CD4-positive, alpha-beta memory T cell (primary cell): Measurements from ENCODE around the gene SPOCK3. TPM values are rescaled to one million over a fixed set of nuclear protein-coding genes. Genes with fewer than 3 reads are reported as not detected.

Experiments
- CTCF ChIA-PET: fragments of 350-600 bp; sonication (Branson Sonifier 250); formaldehyde crosslinking; loops from one replicate; lab custom pipeline; 2021; ENCODE audit warnings: inconsistent platforms; ENCODE audit not compliant: partially characterized antibody; lab: Charles Lee
- POLR2A ChIA-PET: fragments of 350-600 bp; sonication (Branson Sonifier 250); formaldehyde crosslinking; loops from one replicate; lab custom pipeline; 2021; ENCODE audit not compliant: partially characterized antibody; lab: Charles Lee
- DNase-seq, 5 donors: peaks; one replicate each; pipeline versions ENCODE4 v3.0.0 to v3.0.0-alpha.2; 2020 to 2022; ENCODE audit warnings: mixed read lengths in 1 of 5
- H3K27ac ChIP-seq: one replicate; pipeline ENCODE4 v1.7.0; 2013; ENCODE audit warnings: low read depth, low read length
- H3K27me3 ChIP-seq: 2 replicates; pipeline ENCODE4 v1.7.0; 2013; ENCODE audit warnings: mild to moderate bottlenecking, low read length, moderate library complexity; ENCODE audit not compliant: insufficient read depth
- H3K36me3 ChIP-seq: 2 replicates; pipeline ENCODE4 v1.7.0; 2013; ENCODE audit warnings: mild to moderate bottlenecking, low read length, moderate library complexity; ENCODE audit not compliant: insufficient read depth
- H3K4me1 ChIP-seq: 2 replicates; pipeline ENCODE4 v1.7.0; 2013; ENCODE audit warnings: mild to moderate bottlenecking, low read length, moderate library complexity; ENCODE audit not compliant: insufficient read depth
- H3K4me3 ChIP-seq, 2 donors: one replicate each; pipeline ENCODE4 v1.7.0; 2013; ENCODE audit warnings: low read length in 2 of 2, mild to moderate bottlenecking in 1 of 2
- H3K9me3 ChIP-seq, 2 donors: one replicate each; pipeline ENCODE4 v1.7.0; 2013; ENCODE audit warnings: low read length in 2 of 2, control low read depth in 1 of 2; ENCODE audit not compliant: control insufficient read depth in 1 of 2
- H3K27ac Mint-ChIP-seq, 7 donors: one replicate each; pipeline ENCODE4 v1.8.0; 2020 to 2021; ENCODE audit warnings: mixed read lengths in 7 of 7, mild to moderate bottlenecking in 6 of 7, inconsistent platforms in 3 of 7, moderate library complexity in 3 of 7
- H3K27me3 Mint-ChIP-seq, 2 donors: one replicate each; pipeline ENCODE4 v1.8.0; 2020 to 2021; ENCODE audit warnings: mixed read lengths in 2 of 2
- H3K36me3 Mint-ChIP-seq, 2 donors: one replicate each; pipeline ENCODE4 v1.8.0; 2020 to 2021; ENCODE audit warnings: mixed read lengths in 2 of 2, inconsistent platforms in 1 of 2, mild to moderate bottlenecking in 1 of 2
- H3K4me1 Mint-ChIP-seq, 4 donors: one replicate each; pipeline ENCODE4 v1.8.0; 2020 to 2021; ENCODE audit warnings: mixed read lengths in 4 of 4, mild to moderate bottlenecking in 1 of 4
- H3K4me3 Mint-ChIP-seq, 8 donors: one replicate each; pipeline ENCODE4 v1.8.0; 2020 to 2021; ENCODE audit warnings: mixed read lengths in 8 of 8, mild to moderate bottlenecking in 7 of 8, moderate library complexity in 6 of 8, inconsistent platforms in 3 of 8
- H3K9me3 Mint-ChIP-seq, 8 donors: one replicate each; pipeline ENCODE4 v1.8.0; 2020 to 2021; ENCODE audit warnings: mixed read lengths in 8 of 8, mild to moderate bottlenecking in 5 of 8, inconsistent platforms in 3 of 8, moderate library complexity in 1 of 8
- intact Hi-C: fragments of 100-400 bp; cut with micrococcal nuclease; formaldehyde crosslinking; loops from one replicate; pipeline ENCODE4 v1.15.1; 2023
- polyA plus RNA-seq, 2 donors: library from polyadenylated mRNA; unstranded; fragments of 300-500 nt; fragmentation: Illumina TruSeq; gene quantifications; one replicate each; pipeline ENCODE4 v1.2.3, GENCODE V29; 2021
- total RNA-seq, 2 experiments: library from RNA; stranded (reverse); gene quantifications; one replicate each; pipeline ENCODE4 v1.2.3, GENCODE V29; 2021

SPOCK3 gene
- total and polyA plus RNA-seq, 4 experiments from 2014 or later: not detected

DNA sequence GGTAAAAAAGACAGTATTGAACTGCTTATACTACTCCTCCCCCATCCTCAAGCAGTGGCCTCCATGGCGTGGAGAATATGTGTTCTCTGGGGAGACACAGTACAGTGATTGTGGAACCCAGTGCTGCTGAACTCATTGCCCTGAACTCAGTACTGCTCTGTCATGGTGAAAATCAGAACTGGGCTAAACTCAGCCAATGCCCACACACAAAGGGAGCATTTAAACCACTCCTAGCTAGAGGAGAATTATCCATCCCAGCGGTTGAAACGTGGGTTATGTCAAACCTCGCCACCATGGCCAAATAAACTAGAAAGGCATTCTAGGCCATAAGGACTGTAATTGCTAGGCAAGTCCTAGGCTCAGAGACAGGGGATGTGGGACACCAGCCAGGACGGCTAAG is 131.8 kb downstream of the SPOCK3 start:
- POLR2A ChIA-PET: no interaction called here
- H3K27ac ChIP-seq: no peak overlapping the region
- peaks cover 0 to 12% (median 5%) of the 10 kb centered on the region in 8 donors for H3K9me3 Mint-ChIP-seq
- no peak overlapping the region for H3K27ac Mint-ChIP-seq
- H3K4me1 Mint-ChIP-seq: peaks cover 0 to 2% (median 0%) of the 10 kb centered on the region in 4 donors
- H3K36me3 ChIP-seq: no peaks in the 10 kb centered on the region
- DNase-seq: no peak
- CTCF ChIA-PET: no interaction called here
- H3K4me3 Mint-ChIP-seq: no peak overlapping the region
- no peaks in the 10 kb centered on the region for H3K4me1 ChIP-seq
- H3K9me3 ChIP-seq: no peaks in the 10 kb centered on the region
- H3K27me3 Mint-ChIP-seq: no peaks in the 10 kb centered on the region
- intact Hi-C loops: no loop called here
- H3K27me3 ChIP-seq: no peaks in the 10 kb centered on the region
- H3K36me3 Mint-ChIP-seq: no peaks in the 10 kb centered on the region
- H3K4me3 ChIP-seq: no peak overlapping the region

DNA sequence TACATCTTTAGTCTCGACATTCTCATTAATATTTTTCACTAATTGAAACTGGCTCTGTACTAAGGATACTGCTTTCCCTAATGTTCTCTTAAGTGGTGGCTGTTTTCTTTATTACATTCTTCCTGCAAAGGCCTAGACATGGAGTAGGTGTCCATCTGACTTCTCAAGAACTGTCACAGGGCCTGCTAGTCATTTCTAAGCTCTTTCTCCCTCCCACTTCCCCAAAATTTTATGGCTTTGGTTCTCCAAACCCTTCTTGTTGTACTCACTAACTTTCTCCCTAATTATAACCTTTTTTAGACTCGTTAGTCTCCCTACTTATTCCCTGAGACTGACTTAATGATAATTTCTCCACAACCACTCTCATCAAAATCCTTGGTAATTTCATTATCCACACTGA is 133.3 kb downstream of the SPOCK3 start:
- Histone ChIP-seq H3K4me1 (no peaks in the 10 kb centered on the region), H3K27ac (no peak overlapping the region), H3K9me3 (no peaks in the 10 kb centered on the region), H3K4me3 (no peak overlapping the region), H3K36me3 (no peaks in the 10 kb centered on the region), H3K27me3 (no peaks in the 10 kb centered on the region)
- Mint-ChIP-seq H3K36me3 (no peaks in the 10 kb centered on the region), H3K27ac (no peak overlapping the region), H3K27me3 (no peaks in the 10 kb centered on the region), H3K9me3 (peaks cover 0 to 10% (median 3%) of the 10 kb centered on the region in 8 donors), H3K4me3 (no peak overlapping the region), H3K4me1 (peaks cover 0 to 2% (median 0%) of the 10 kb centered on the region in 4 donors)
- intact Hi-C loops: no loop called here
- no peak for DNase-seq
- ChIA-PET POLR2A (no interaction called here), CTCF (no interaction called here)

DNA sequence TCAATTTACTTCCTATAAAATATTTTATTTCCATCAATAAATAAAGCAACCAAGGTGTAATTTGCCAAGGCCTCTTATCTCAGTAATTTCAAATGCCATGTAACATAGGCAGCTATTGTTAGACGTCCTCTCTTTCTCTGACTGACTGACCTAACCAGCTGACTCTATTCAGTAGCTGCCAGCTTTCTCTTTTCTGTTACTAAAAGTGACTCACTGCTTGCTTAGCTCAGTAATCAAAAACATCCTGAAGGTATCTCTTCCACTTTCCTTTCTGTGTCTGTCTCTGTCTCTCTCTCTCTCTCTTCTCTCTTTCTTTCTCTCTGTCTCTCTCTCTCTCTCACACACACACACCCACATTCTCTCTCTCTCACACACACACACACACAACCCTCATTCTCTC is 134.2 kb downstream of the SPOCK3 start:
- no peak overlapping the region for H3K4me3 Mint-ChIP-seq
- intact Hi-C loops: no loop called here
- Histone ChIP-seq H3K9me3 (no peaks in the 10 kb centered on the region), H3K27ac (no peak overlapping the region), H3K4me3 (no peak overlapping the region), H3K4me1 (no peaks in the 10 kb centered on the region), H3K27me3 (no peaks in the 10 kb centered on the region), H3K36me3 (no peaks in the 10 kb centered on the region)
- no peaks in the 10 kb centered on the region for H3K27me3 Mint-ChIP-seq
- POLR2A ChIA-PET: no interaction called here
- peaks cover 0 to 2% (median 0%) of the 10 kb centered on the region in 4 donors for H3K4me1 Mint-ChIP-seq
- CTCF ChIA-PET: no interaction called here
- no peak for DNase-seq
- H3K9me3 Mint-ChIP-seq: peaks cover 0 to 10% (median 2%) of the 10 kb centered on the region in 8 donors
- H3K36me3 Mint-ChIP-seq: no peaks in the 10 kb centered on the region
- no peak overlapping the region for H3K27ac Mint-ChIP-seq

DNA sequence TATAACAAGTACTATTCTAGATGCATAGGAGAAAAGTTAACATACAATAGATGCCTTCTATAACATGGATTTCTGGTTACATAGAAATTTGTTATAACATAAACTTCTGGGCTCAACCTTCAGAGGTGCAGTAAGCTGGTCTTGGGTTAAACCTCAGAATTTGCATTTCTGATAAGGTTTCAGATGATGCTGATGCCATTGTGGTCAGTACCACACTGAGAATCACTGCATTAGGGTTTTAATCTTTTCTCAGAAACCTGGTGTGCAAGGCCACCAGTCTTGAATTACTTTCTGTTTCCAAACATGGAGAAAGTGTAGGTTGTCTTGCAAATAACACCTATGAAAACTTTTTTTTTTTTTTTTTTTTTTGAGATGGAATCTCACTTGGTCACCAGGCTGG is 146.2 kb downstream of the SPOCK3 start:
- intact Hi-C loops: no loop called here
- CTCF ChIA-PET: no interaction called here
- no peak overlapping the region for H3K27ac Mint-ChIP-seq

DNA sequence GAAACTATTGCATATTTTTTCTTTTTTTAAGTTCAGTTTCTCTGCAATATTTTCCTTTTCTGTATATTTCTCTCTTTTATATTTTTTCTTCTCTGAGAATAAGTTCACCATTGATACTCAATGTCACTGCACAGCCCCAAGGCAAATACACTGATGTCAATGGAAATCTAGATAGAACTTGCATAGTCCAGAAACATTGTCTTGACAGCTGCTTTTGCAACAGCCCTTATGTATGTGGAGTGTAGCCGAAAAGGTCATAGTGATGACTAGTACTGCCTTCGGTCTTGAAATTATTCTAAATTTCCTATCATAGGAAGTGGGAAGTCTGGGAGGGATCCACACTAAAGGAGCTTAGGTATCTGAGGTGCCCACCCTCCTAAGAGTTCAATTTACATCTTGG is 150.0 kb downstream of the SPOCK3 start:
- no peaks in the 10 kb centered on the region for H3K9me3 ChIP-seq
- Mint-ChIP-seq H3K27ac (no peak overlapping the region), H3K9me3 (peaks cover 0 to 4% (median 0%) of the 10 kb centered on the region in 8 donors), H3K4me3 (no peak overlapping the region), H3K36me3 (no peaks in the 10 kb centered on the region), H3K27me3 (no peaks in the 10 kb centered on the region), H3K4me1 (no peaks in the 10 kb centered on the region)
- ChIA-PET CTCF (no interaction called here), POLR2A (no interaction called here)
- no peaks in the 10 kb centered on the region for H3K4me1 ChIP-seq
- no peaks in the 10 kb centered on the region for H3K36me3 ChIP-seq
- H3K27ac ChIP-seq: no peak overlapping the region
- H3K27me3 ChIP-seq: no peaks in the 10 kb centered on the region
- no peak overlapping the region for H3K4me3 ChIP-seq
- intact Hi-C loops: no loop called here
- no peak for DNase-seq

More for the DNA sequence above, 146.2 kb downstream of the SPOCK3 start:
- no peak for DNase-seq
- POLR2A ChIA-PET: no interaction called here
- Mint-ChIP-seq H3K36me3 (no peaks in the 10 kb centered on the region), H3K4me3 (no peak overlapping the region), H3K4me1 (no peaks in the 10 kb centered on the region), H3K27me3 (no peaks in the 10 kb centered on the region), H3K9me3 (peaks cover 0 to 3% (median 0%) of the 10 kb centered on the region in 8 donors)
- H3K27me3 ChIP-seq: no peaks in the 10 kb centered on the region
- H3K4me1 ChIP-seq: no peaks in the 10 kb centered on the region
- no peak overlapping the region for H3K4me3 ChIP-seq
- H3K36me3 ChIP-seq: no peaks in the 10 kb centered on the region
- no peaks in the 10 kb centered on the region for H3K9me3 ChIP-seq
- no peak overlapping the region for H3K27ac ChIP-seq

DNA sequence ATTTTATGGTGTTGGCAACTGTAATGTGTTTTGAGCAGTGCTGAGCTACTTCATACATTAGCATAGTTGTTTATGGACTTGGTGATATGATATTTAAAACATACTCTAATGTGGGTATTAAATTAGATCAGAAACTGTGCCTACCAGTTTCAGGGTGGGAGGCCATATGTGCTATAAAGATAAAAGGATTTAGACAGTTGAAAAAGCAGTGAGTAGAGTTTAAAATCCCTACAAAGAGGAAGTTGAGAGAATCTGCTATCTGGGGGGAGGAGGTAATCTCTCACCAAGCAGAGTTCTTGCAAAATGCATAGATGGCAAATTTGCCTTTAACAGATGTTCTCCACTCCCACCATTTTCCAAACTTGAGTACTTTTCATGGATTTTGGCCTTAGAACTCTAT is 154.5 kb downstream of the SPOCK3 start:
- no peaks in the 10 kb centered on the region for H3K27me3 ChIP-seq
- Mint-ChIP-seq H3K4me1 (no peaks in the 10 kb centered on the region), H3K27me3 (no peaks in the 10 kb centered on the region), H3K27ac (no peak overlapping the region), H3K36me3 (no peaks in the 10 kb centered on the region), H3K4me3 (no peak overlapping the region), H3K9me3 (peaks cover 0 to 4% (median 0%) of the 10 kb centered on the region in 8 donors)
- no peaks in the 10 kb centered on the region for H3K4me1 ChIP-seq
- no peak for DNase-seq
- H3K4me3 ChIP-seq: no peak overlapping the region
- ChIA-PET CTCF (no interaction called here), POLR2A (no interaction called here)
- H3K36me3 ChIP-seq: no peaks in the 10 kb centered on the region
- no peaks in the 10 kb centered on the region for H3K9me3 ChIP-seq
- intact Hi-C loops: no loop called here
- no peak overlapping the region for H3K27ac ChIP-seq

DNA sequence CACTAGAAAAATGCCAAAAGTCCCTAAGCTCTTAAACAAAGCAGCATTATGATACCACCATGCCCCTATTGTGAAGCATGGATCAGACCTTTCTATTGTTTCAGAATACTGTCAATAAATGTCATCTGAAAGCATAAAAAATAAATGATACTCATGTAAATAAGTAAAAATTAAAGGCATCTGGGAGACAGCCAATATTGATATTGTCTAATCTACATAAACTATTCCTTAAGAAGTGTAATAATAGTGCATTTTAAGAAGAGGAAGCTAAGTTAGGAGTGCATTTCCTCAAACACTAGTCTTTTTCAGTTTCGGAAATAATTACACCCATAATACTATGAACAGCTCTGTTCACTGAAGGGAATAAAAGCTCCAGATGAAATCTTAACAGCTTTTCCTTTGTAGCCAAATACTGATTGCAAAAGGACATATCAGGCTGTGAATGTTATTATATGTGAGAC is 181.6 kb downstream of the SPOCK3 start:
- Mint-ChIP-seq H3K27ac (no peak overlapping the region), H3K27me3 (no peaks in the 10 kb centered on the region), H3K9me3 (peaks cover 0 to 5% (median 0%) of the 10 kb centered on the region in 8 donors), H3K36me3 (no peaks in the 10 kb centered on the region), H3K4me3 (no peak overlapping the region), H3K4me1 (no peaks in the 10 kb centered on the region)
- DNase-seq: no peak
- no peaks in the 10 kb centered on the region for H3K4me1 ChIP-seq
- CTCF ChIA-PET: no interaction called here
- H3K36me3 ChIP-seq: no peaks in the 10 kb centered on the region
- no peaks in the 10 kb centered on the region for H3K27me3 ChIP-seq
- no peaks in the 10 kb centered on the region for H3K9me3 ChIP-seq
- H3K4me3 ChIP-seq: no peak overlapping the region
- POLR2A ChIA-PET: no interaction called here
- intact Hi-C loops: no loop called here
- H3K27ac ChIP-seq: no peak overlapping the region

DNA sequence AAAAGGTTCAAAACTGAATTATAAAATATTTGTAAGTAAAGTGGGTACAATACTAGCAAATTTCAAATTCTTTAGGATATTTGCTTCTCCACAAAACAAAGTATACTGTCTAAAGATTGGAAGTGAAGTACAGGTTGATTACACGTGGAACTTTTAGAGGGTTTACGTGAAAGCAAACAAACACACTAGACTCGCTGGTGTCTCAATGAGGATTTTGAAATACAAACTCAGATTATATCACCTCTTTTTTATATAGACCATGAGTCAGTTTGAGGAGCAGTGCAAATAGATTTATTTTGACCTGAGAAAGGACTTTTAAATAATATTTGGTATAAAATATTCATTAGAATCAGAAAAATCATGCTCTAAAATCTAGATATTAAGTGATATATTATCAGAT is 185.0 kb downstream of the SPOCK3 start:
- Mint-ChIP-seq H3K36me3 (no peaks in the 10 kb centered on the region), H3K9me3 (peaks cover 0 to 5% (median 0%) of the 10 kb centered on the region in 8 donors), H3K4me1 (no peaks in the 10 kb centered on the region), H3K4me3 (no peak overlapping the region), H3K27me3 (no peaks in the 10 kb centered on the region), H3K27ac (no peak overlapping the region)
- Histone ChIP-seq H3K27me3 (no peaks in the 10 kb centered on the region), H3K9me3 (no peaks in the 10 kb centered on the region), H3K36me3 (no peaks in the 10 kb centered on the region), H3K4me3 (no peak overlapping the region), H3K4me1 (no peaks in the 10 kb centered on the region), H3K27ac (no peak overlapping the region)
- intact Hi-C loops: no loop called here
- CTCF ChIA-PET: no interaction called here
- DNase-seq: no peak
- POLR2A ChIA-PET: no interaction called here
